ENCODE results near the gene GALK1. TPM values are rescaled to one million over a fixed set of nuclear protein-coding genes. Genes with fewer than 3 reads are reported as not detected.

Gene GALK1
- total RNA-seq, result 9.9 and 16.0 TPM in 2 replicates

DNA sequence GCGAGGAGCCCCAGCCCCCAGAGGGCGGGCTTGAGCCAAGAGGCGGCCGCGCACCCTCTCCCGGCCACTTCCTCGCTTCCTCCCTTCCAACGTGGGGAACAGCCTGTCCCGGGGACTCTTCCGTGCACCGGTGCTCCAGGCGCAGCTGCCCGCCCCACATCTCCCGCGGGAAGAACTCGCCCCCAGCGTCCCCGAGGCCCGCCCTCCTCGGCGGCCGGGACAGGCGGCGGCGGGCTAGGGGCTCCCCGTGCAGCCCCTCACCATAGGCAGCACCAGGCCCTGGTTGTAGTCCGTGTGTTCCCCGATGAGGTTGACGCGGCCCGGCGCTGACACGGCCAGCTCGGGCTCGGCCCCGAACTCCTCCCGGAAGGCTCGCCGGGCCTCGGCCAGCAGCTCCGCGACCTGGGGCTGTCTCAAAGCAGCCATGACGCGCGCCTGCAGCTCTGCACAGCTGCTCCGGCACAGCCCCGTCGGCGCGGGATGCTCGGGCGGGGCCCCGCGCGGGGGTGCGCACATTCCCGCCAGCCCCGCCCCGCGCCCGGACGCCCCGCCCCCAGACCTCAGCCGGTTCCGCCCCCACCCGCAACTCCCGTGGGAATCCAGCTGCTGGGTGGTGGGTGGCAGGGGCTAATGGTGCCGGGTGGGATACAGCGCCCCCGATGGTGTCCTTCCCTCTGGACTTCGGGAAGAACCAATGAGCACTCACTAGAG is at the start of gene GALK1:
TSS of gene GALK1 (minus strand) at position 482 of the 711 bp plus-strand sequence. CDS start at position 426, 56 bp downstream.

GRCh38 chr17:75784473-75785015 is 19.6 kb upstream of the GALK1 start, which contains the start of gene UNK:
UNK (plus strand) TSS chr17:75784806; CDS start chr17:75784881, 75 bp downstream.

GRCh38 chr17:75720656-75721462 is 44.1 kb downstream of the GALK1 start, which contains the start of gene ITGB4:
ITGB4 (plus strand) TSS chr17:75721459; CDS start chr17:75724704, 3,245 bp downstream.

Other genes starting within 250 kb of the GALK1 start
- gene CASKIN2, start 249.7 kb downstream of the GALK1 start, total RNA-seq, result 3.8 and 10.3 TPM in 2 replicates
- gene TSEN54, start 248.7 kb downstream of the GALK1 start, total RNA-seq, result 16.5 and 26.7 TPM in 2 replicates
- gene LLGL2, start 239.5 kb downstream of the GALK1 start, total RNA-seq, result 36.4 and 46.8 TPM in 2 replicates
- gene MYO15B, start 177.4 kb downstream of the GALK1 start, total RNA-seq, result 2.4 and 3.6 TPM in 2 replicates
- gene SMIM5, start 131.8 kb downstream of the GALK1 start, total RNA-seq, result 0.34 and 0.93 TPM in 2 replicates
- gene RECQL5, start 98.0 kb downstream of the GALK1 start, total RNA-seq, result 17.4 and 27.6 TPM in 2 replicates
- 52.3 and 65.1 TPM in 2 replicates for gene SAP30BP, start 97.9 kb downstream of the GALK1 start, total RNA-seq
- 488 and 974 TPM in 2 replicates for gene ITGB4, start 43.7 kb downstream of the GALK1 start, total RNA-seq
- 9.2 and 16.2 TPM in 2 replicates for gene UNK, start 19.6 kb upstream of the GALK1 start, total RNA-seq
- 13.7 and 14.8 TPM in 2 replicates for gene UNC13D, start 79.2 kb upstream of the GALK1 start, total RNA-seq
- gene WBP2, start 90.1 kb upstream of the GALK1 start, total RNA-seq, result 29.7 and 40.7 TPM in 2 replicates
- 14.4 and 47.8 TPM in 2 replicates for gene TRIM47, start 113.4 kb upstream of the GALK1 start, total RNA-seq
- gene TRIM65, start 131.8 kb upstream of the GALK1 start, total RNA-seq, result 18.1 and 25.3 TPM in 2 replicates
- gene MRPL38, start 139.7 kb upstream of the GALK1 start, total RNA-seq, result 33.5 TPM in 2 replicates
- 11.3 and 18.5 TPM in 2 replicates for gene FBF1, start 175.8 kb upstream of the GALK1 start, total RNA-seq
- gene ACOX1, start 214.0 kb upstream of the GALK1 start, total RNA-seq, result 37.3 and 72.5 TPM in 2 replicates
- gene TEN1, start 214.0 kb upstream of the GALK1 start, total RNA-seq, result 12.9 and 20.5 TPM in 2 replicates
- gene CDK3, start 235.7 kb upstream of the GALK1 start, total RNA-seq, result 0.68 and 1.8 TPM in 2 replicates